Adrenal gland (tissue), 12 donors: ENCODE results near the gene ACSF2. TPM values are rescaled to one million over a fixed set of nuclear protein-coding genes. Genes with fewer than 3 reads are reported as not detected.

ENCODE experiments used
- DNase-seq, 7 donors: peaks; one replicate each; pipeline ENCODE4 v3.0.0-alpha.2; 2019 to 2020
- H3K27ac ChIP-seq, 5 donors: fragments of 200-600 bp; sonication (generic) in 4 of 5; 1 replicate in 3 of 5; 2 replicates in 2 of 5; pipeline versions ENCODE4 v1.5.1 to v1.8.0; 2016 to 2020; ENCODE audit warnings: mild to moderate bottlenecking in 1 of 5
- H3K27me3 ChIP-seq: fragments of 200-600 bp; 2 replicates; pipeline ENCODE4 v1.8.0; 2021
- H3K36me3 ChIP-seq, 2 donors: fragments of 200-600 bp; replicated peaks in 1 of 2; 1 replicate in 1 of 2; 2 replicates in 1 of 2; pipeline versions ENCODE4 v1.5.1 to v1.8.0; 2018 to 2022
- H3K4me1 ChIP-seq, 2 donors: fragments of 200-600 bp; replicated peaks in 1 of 2; 1 replicate in 1 of 2; 2 replicates in 1 of 2; pipeline versions ENCODE4 v1.5.1 to v1.8.0; 2018 to 2021
- H3K4me3 ChIP-seq, 4 donors: fragments of 200-600 bp; sonication (generic) in 3 of 4; one replicate each; pipeline ENCODE4 v1.5.1; 2016 to 2018
- H3K9me3 ChIP-seq, 3 donors: fragments of 200-600 bp; sonication (generic) in 1 of 3; replicated peaks in 1 of 3; 1 replicate in 2 of 3; 2 replicates in 1 of 3; pipeline versions ENCODE4 v1.5.1 to v1.8.0; 2016 to 2021
- CTCF ChIP-seq, 6 experiments: fragments of 450-650 bp in 4 of 6; fragments of 200-600 bp in 2 of 6; sonication (generic) in 1 of 6; IDR thresholded peaks; 1 replicate in 5 of 6; 2 replicates in 1 of 6; pipeline versions ENCODE4 v1.5.1 to v1.8.0; 2016 to 2021; ENCODE audit warnings: antibody characterized with exemption in 6 of 6, mild to moderate bottlenecking in 2 of 6, moderate library complexity in 1 of 6
- POLR2A ChIP-seq, 2 donors: fragments of 450-650 bp; IDR thresholded peaks; one replicate each; pipeline ENCODE4 v1.6.1; 2017; ENCODE audit warnings: antibody characterized with exemption in 2 of 2, mild to moderate bottlenecking in 2 of 2, moderate library complexity in 1 of 2
- WGBS, 4 donors: extraction: QIAGEN DNeasy Blood & Tissue Kit in 2 of 4; methylation state at CpG; one replicate each; pipeline versions ENCODE4 v1.1.5 to v1.1.7; 2013 to 2017; 5-methylcytosine and 5-hydroxymethylcytosine counted together
- intact Hi-C, 2 donors: fragments of 100-400 bp; cut with DNase I; formaldehyde crosslinking; loops; one replicate each; pipeline versions ENCODE4 v1.14.1 to v1.15.0; 2022 to 2023
- polyA plus RNA-seq, 3 donors: library from polyadenylated mRNA; stranded (reverse); fragments of 200-250 nt in 2 of 3; fragments of 350-450 nt in 1 of 3; fragmentation: Illumina TruSeq in 1 of 3; extraction: RNeasy Lipid Tissue Mini Kit (QIAGEN cat#74804) in 1 of 3; gene quantifications; one replicate each; pipeline ENCODE4 v1.2.3, GENCODE V29; 2013 to 2014
- small RNA-seq, 2 donors: library from RNA; depleted of rRNA; stranded (forward); fragments of <200 nt; gene quantifications; one replicate each; pipeline ENCODE3, GENCODE V24; 2016
- total RNA-seq, 9 donors: library from RNA; depleted of rRNA in 4 of 9; stranded (reverse); fragments of >200 nt in 4 of 9; fragments of 120-200 nt in 1 of 9; fragmentation: NEBNext Ultra II Directional in 1 of 9; extraction: Animal tissue kit (Norgen Biotek cat#: 25700) in 1 of 9; gene quantifications; one replicate each; pipeline versions ENCODE4 v1.1.0 to v1.2.4, GENCODE V29; 2013 to 2023
- donor health status: healthy with polysubstance abuse.
- donor health status: Bipolar disorder and iron deficiency.
- donor health status: DM: yes; HTN: yes; CAD: no.
- donor health status: DM: no; HTN: no; CAD: no.
- donor health status: DM: no; HTN: no; CAD: no.
- donor health status: DM: yes; HTN: yes; CAD: no.

ACSF2 gene
- total and polyA plus RNA-seq, 12 donors = 92.1 to 434 (median 196) TPM

DNA sequence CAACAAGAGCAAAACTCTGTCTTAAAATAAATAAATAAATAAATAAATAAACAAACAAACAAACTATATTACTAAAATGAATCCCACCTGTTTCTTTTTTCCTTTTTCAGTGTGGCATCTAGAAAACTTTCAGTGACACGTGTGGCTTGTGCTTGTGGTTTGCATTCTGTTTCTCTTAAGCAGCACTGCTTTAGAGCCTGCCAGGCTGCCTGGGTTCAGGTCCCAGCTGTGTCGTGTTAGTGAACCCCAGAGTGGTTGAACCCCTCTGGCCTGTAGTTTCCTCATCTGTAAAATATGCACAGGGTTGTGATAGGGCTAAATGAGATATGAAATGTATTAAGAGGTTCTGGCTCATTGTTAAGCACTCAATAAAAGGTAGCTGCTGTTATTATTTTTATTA, 94.5 kb downstream of the ACSF2 start:
- Histone ChIP-seq H3K36me3 (no peaks in the 10 kb centered on the region), H3K9me3 (no peaks in the 10 kb centered on the region), H3K27me3 (no peaks in the 10 kb centered on the region), H3K27ac (no peak overlapping the region), H3K4me3 (no peak overlapping the region), H3K4me1 (peaks cover 7% of the 10 kb centered on the region in 2 donors)
- TF ChIP-seq POLR2A (IDR thresholded peaks at IDR 0.05) (no peak), CTCF (IDR thresholded peaks at IDR 0.05) (no peak)
- DNase-seq = no peak
- intact Hi-C loops = no loop called here
- 76 to 88% (median 86%) methylated on average over 2 of the region's 2 CpGs for WGBS, 4 donors

- 81 to 86% (median 84%) methylated on average over 2 of the region's 2 CpGs for WGBS, 4 donors
- no peak for DNase-seq
- H3K9me3 ChIP-seq = no peaks in the 10 kb centered on the region
- H3K27ac ChIP-seq = no peak overlapping the region
- no peak for TF ChIP-seq POLR2A (IDR thresholded peaks at IDR 0.05)
- TF ChIP-seq CTCF (IDR thresholded peaks at IDR 0.05) = no peak
- intact Hi-C loops = no loop called here
- peaks cover 7% of the 10 kb centered on the region in 2 donors for H3K4me1 ChIP-seq
- H3K4me3 ChIP-seq = no peak overlapping the region
- no peaks in the 10 kb centered on the region for H3K27me3 ChIP-seq
- no peaks in the 10 kb centered on the region for H3K36me3 ChIP-seq
Observed at GRCh38 chr17:50521514-50521913, 95.5 kb downstream of the ACSF2 start.

DNA sequence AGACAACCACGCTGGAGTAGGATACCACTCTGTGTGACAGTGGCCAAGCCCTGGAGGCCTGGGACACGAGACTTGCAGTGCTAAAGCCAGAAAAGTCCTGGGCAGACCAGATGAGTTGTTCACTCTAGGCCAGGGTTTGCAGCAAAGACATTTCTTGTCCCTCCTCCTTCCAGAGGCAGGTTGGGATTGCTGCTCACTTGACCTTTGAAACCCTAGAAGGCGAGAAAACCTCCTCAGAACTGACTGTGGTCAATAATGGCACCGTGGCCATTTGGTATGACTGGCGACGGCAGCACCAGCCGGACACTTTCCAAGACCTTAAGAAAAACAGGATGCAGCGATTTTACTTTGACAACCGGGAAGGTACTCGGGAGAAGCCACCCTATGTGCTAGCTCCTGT, 96.7 kb downstream of the ACSF2 start:
- 90 to 98% (median 95%) methylated on average over 10 of the region's 10 CpGs for WGBS, 4 donors
- TF ChIP-seq POLR2A (IDR thresholded peaks at IDR 0.05) = no peak
- Histone ChIP-seq H3K4me3 (no peak overlapping the region), H3K9me3 (no peaks in the 10 kb centered on the region), H3K36me3 (no peaks in the 10 kb centered on the region), H3K27ac (no peak overlapping the region), H3K4me1 (peaks cover 7% of the 10 kb centered on the region in 2 donors), H3K27me3 (no peaks in the 10 kb centered on the region)
- intact Hi-C loops = no loop called here
- DNase-seq = no peak

DNA sequence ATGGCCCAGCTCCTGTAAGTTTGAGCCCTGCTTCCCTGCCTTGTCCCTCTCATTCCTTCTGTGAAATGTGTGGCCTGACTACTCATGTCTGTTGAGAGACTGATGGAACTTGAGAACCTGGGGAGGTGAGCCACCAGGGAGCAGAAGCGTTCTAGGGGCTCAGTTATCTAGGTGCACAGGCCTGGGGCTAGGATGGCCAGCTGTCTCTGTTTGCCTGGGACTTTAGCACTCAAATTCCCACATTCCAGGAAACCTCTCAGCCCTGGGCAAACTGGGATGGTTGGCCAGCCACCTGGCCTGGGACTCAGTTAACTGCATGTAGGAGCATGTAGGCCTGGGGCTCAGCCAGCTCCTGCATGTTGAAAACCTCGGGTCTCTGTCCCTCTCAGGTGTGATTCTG, 97.2 kb downstream of the ACSF2 start:
- DNase-seq = no peak
- intact Hi-C loops = no loop called here
- Histone ChIP-seq H3K4me1 (peaks cover 7% of the 10 kb centered on the region in 2 donors), H3K9me3 (no peaks in the 10 kb centered on the region), H3K4me3 (no peak overlapping the region), H3K27ac (no peak overlapping the region), H3K27me3 (no peaks in the 10 kb centered on the region), H3K36me3 (no peaks in the 10 kb centered on the region)
- no peak for TF ChIP-seq POLR2A (IDR thresholded peaks at IDR 0.05)
- no peak for TF ChIP-seq CTCF (IDR thresholded peaks at IDR 0.05)
- 79 to 94% (median 90%) methylated on average over 2 of the region's 2 CpGs for WGBS, 4 donors

Small RNA genes lying within 50 kb of the gene (small RNA-seq; reads per million reads assigned to genes)
- 0 reads per million in 2 donors for gene RF00019

Other genes with a start within 250 kb of the ACSF2 start
- 100 to 1,000 TPM in 5 of 9 donors, 10 to 100 TPM in 4; 50.2 to 263 (median 134) TPM for gene COL1A1, start 224.6 kb upstream of the ACSF2 start, total RNA-seq
- gene COL1A1, start 224.6 kb upstream of the ACSF2 start, polyA plus RNA-seq = 100 to 1,000 TPM in 1 of 3 donors, 10 to 100 TPM in 2; 39.6 to 101 (median 40.1) TPM
- gene TMEM92, start 151.8 kb upstream of the ACSF2 start, total RNA-seq = under 1 TPM in 1 of 9 donors, not detected in 8; 0.06 TPM
- under 1 TPM in 1 of 3 donors, not detected in 2; 0.13 TPM for gene TMEM92, start 151.8 kb upstream of the ACSF2 start, polyA plus RNA-seq
- gene XYLT2, start 80.1 kb upstream of the ACSF2 start, total RNA-seq = 10 to 100 TPM; 14.7 to 40.3 (median 31.9) TPM
- gene XYLT2, start 80.1 kb upstream of the ACSF2 start, polyA plus RNA-seq = 10 to 100 TPM in 2 of 3 donors, 1 to 10 TPM in 1; 4.6 to 29.8 (median 16.2) TPM
- gene MRPL27, start 53.0 kb upstream of the ACSF2 start, total RNA-seq = 100 to 1,000 TPM in 3 of 9 donors, 10 to 100 TPM in 6; 75.0 to 159 (median 93.4) TPM
- gene MRPL27, start 53.0 kb upstream of the ACSF2 start, polyA plus RNA-seq = 100 to 1,000 TPM in 2 of 3 donors, 10 to 100 TPM in 1; 96.4 to 287 (median 159) TPM
- 1 to 10 TPM in 3 of 9 donors, under 1 TPM in 6; 0.18 to 5.2 (median 0.55) TPM for gene EME1, start 53.0 kb upstream of the ACSF2 start, total RNA-seq
- gene EME1, start 53.0 kb upstream of the ACSF2 start, polyA plus RNA-seq = 1 to 10 TPM in 1 of 3 donors, under 1 TPM in 2; 0.48 to 1.5 (median 0.84) TPM
- 100 to 1,000 TPM in 7 of 9 donors, 10 to 100 TPM in 2; 88.6 to 337 (median 109) TPM for gene LRRC59, start 28.7 kb upstream of the ACSF2 start, total RNA-seq
- 100 to 1,000 TPM in 1 of 3 donors, 10 to 100 TPM in 2; 38.0 to 305 (median 49.3) TPM for gene LRRC59, start 28.7 kb upstream of the ACSF2 start, polyA plus RNA-seq
- 10 to 100 TPM in 2 of 9 donors, 1 to 10 TPM in 7; 1.7 to 26.6 (median 5.7) TPM for gene CHAD, start 42.7 kb downstream of the ACSF2 start, total RNA-seq
- gene CHAD, start 42.7 kb downstream of the ACSF2 start, polyA plus RNA-seq = 10 to 100 TPM in 2 of 3 donors, 1 to 10 TPM in 1; 7.2 to 11.1 (median 10.9) TPM
- 10 to 100 TPM; 28.4 to 77.3 (median 51.7) TPM for gene RSAD1, start 52.6 kb downstream of the ACSF2 start, total RNA-seq
- 10 to 100 TPM; 31.6 to 69.0 (median 60.5) TPM for gene RSAD1, start 52.6 kb downstream of the ACSF2 start, polyA plus RNA-seq
- gene MYCBPAP, start 82.2 kb downstream of the ACSF2 start, total RNA-seq = 1 to 10 TPM in 7 of 9 donors, under 1 TPM in 1, not detected in 1; 0.12 to 8.9 (median 2.3) TPM
- 1 to 10 TPM in 2 of 3 donors, under 1 TPM in 1; 0.27 to 4.4 (median 2.2) TPM for gene MYCBPAP, start 82.2 kb downstream of the ACSF2 start, polyA plus RNA-seq
- 10 to 100 TPM in 7 of 9 donors, 1 to 10 TPM in 2; 1.7 to 96.1 (median 36.0) TPM for gene EPN3, start 106.5 kb downstream of the ACSF2 start, total RNA-seq
- gene EPN3, start 106.5 kb downstream of the ACSF2 start, polyA plus RNA-seq = 10 to 100 TPM in 2 of 3 donors, 1 to 10 TPM in 1; 1.2 to 32.3 (median 10.5) TPM
- 100 to 1,000 TPM in 7 of 9 donors, 10 to 100 TPM in 2; 52.1 to 205 (median 151) TPM for gene SPATA20, start 121.0 kb downstream of the ACSF2 start, total RNA-seq
- gene SPATA20, start 121.0 kb downstream of the ACSF2 start, polyA plus RNA-seq = 100 to 1,000 TPM in 2 of 3 donors, 10 to 100 TPM in 1; 12.7 to 246 (median 150) TPM
- gene CACNA1G, start 134.5 kb downstream of the ACSF2 start, total RNA-seq = 1 to 10 TPM in 1 of 9 donors, under 1 TPM in 7, not detected in 1; 0.06 to 2.6 (median 0.20) TPM
- under 1 TPM; 0.05 to 0.24 (median 0.07) TPM for gene CACNA1G, start 134.5 kb downstream of the ACSF2 start, polyA plus RNA-seq
- gene ABCC3, start 208.7 kb downstream of the ACSF2 start, total RNA-seq = 100 to 1,000 TPM in 8 of 9 donors, 1 to 10 TPM in 1; 7.2 to 422 (median 239) TPM
- gene ABCC3, start 208.7 kb downstream of the ACSF2 start, polyA plus RNA-seq = 100 to 1,000 TPM; 164 to 448 (median 414) TPM